Esophagus (tissue), 2 donors: ENCODE data around the gene SLC4A1AP. TPM values are rescaled to one million over a fixed set of nuclear protein-coding genes. Genes with fewer than 3 reads are reported as not detected.

Experiments
- H3K27ac ChIP-seq, 2 donors: one replicate each; pipeline ENCODE4 v1.5.1; 2013; ENCODE audit warnings: low read depth in 2 of 2, mild to moderate bottlenecking in 2 of 2, inconsistent platforms in 1 of 2, low read length in 1 of 2, moderate library complexity in 1 of 2
- H3K27me3 ChIP-seq, 2 donors: one replicate each; pipeline ENCODE4 v1.6.1; 2013; ENCODE audit warnings: low read length in 2 of 2, control low read depth in 1 of 2, mild to moderate bottlenecking in 1 of 2; ENCODE audit not compliant: insufficient read depth in 2 of 2, control insufficient read depth in 1 of 2
- H3K36me3 ChIP-seq, 2 donors: one replicate each; pipeline ENCODE4 v1.6.1; 2013; ENCODE audit warnings: low read length in 1 of 2; ENCODE audit not compliant: control insufficient read depth in 2 of 2, insufficient read depth in 2 of 2
- H3K4me1 ChIP-seq, 2 donors: one replicate each; pipeline ENCODE4 v1.6.1; 2013; ENCODE audit warnings: low read length in 1 of 2; ENCODE audit not compliant: control insufficient read depth in 2 of 2, insufficient read depth in 2 of 2
- H3K4me3 ChIP-seq, 2 donors: one replicate each; pipeline ENCODE4 v1.5.1; 2013; ENCODE audit warnings: low read length in 2 of 2, mild to moderate bottlenecking in 2 of 2, low read depth in 1 of 2, moderate library complexity in 1 of 2
- H3K9me3 ChIP-seq, 2 donors: one replicate each; pipeline ENCODE4 v1.6.1; 2013; ENCODE audit warnings: mild to moderate bottlenecking in 2 of 2, low read depth in 1 of 2, low read length in 1 of 2, moderate library complexity in 1 of 2; ENCODE audit not compliant: control insufficient read depth in 2 of 2, insufficient read depth in 1 of 2
- WGBS, 2 donors: extraction: QIAGEN DNeasy Blood & Tissue Kit; methylation state at CpG; one replicate each; pipeline ENCODE4 v1.1.7; 2013; 5-methylcytosine and 5-hydroxymethylcytosine counted together
- polyA plus RNA-seq, 2 donors: library from polyadenylated mRNA; stranded (reverse); fragments of 200-250 nt; gene quantifications; one replicate each; pipeline ENCODE4 v1.2.3, GENCODE V29; 2013
- donor health status: healthy with polysubstance abuse.
- donor health status: Bipolar disorder and iron deficiency.

Gene SLC4A1AP
- polyA plus RNA-seq, 2 donors, result 10.0 to 15.1 TPM

DNA sequence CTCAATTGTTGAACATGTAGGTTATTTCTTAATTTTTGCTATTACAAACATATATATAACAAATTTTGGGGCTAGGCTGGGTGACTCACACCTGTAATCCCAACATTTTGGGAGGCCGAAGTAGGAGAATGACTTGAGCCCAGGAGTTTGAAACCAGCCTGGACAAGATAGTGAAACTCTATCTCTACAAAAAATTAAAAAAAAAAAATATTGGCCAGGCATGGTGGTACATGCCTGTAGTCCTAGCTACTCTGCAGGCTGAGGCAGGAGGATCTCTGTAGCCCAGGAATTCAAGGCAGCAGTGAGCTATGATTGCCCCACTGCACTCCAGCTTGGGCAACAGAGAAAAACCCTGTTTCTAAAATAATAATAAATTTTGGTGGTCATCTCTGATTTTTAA, 23.5 kb downstream of the SLC4A1AP start:
- Histone ChIP-seq H3K27ac (no peak overlapping the region), H3K4me3 (no peak overlapping the region), H3K4me1 (peaks cover 0 to 2% of the 10 kb centered on the region in 2 donors), H3K36me3 (peaks cover 3 to 5% of the 10 kb centered on the region in 2 donors), H3K9me3 (no peaks in the 10 kb centered on the region), H3K27me3 (no peaks in the 10 kb centered on the region)
- WGBS, 2 donors, result 65 to 87% methylated on average over 1 of the region's 1 CpG

DNA sequence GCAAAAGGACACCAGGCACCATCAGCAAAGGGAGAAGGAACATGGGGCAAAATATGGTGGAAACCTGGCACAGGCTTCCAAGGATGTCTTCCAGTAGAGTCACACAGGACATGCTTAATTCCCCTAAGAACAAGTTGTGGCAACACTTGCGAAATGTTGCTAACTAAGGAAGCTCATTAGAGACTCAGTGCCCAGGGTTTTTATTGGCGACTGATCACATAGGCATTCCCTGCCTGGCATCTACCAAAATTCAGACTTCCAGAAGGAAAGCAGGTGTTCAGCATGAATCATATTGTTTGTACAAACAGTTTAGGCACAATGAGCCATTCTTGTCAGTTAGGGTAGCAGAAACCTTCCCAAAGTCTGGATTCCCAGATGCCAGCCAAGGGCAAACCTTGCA, 25.7 kb downstream of the SLC4A1AP start:
- peaks cover 0 to 2% of the 10 kb centered on the region in 2 donors for H3K4me1 ChIP-seq
- no peak overlapping the region for H3K27ac ChIP-seq
- no peak overlapping the region for H3K4me3 ChIP-seq
- no peaks in the 10 kb centered on the region for H3K9me3 ChIP-seq
- 59 to 63% methylated on average over 2 of the region's 2 CpGs for WGBS, 2 donors
- H3K27me3 ChIP-seq, result no peaks in the 10 kb centered on the region
- peaks cover 3 to 5% of the 10 kb centered on the region in 2 donors for H3K36me3 ChIP-seq

DNA sequence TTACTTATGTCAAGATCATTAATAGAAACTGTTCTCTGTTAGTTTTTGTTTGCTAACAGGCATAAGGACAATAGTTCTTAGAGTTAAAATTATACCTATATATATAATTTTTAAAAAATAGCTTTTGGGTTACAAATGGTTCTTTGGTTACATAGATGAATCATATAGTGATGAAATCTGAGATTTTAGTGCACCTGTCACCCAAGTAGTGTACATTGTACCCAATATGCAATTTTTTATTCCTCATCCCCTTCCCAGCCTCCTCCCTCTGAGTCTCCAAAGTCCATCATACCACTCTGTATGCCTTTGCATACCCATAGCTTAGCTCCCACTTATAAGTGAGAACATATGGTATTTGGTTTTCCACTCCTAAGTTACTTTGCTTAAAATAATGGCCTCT, 26.4 kb downstream of the SLC4A1AP start:
- Histone ChIP-seq H3K9me3 (no peaks in the 10 kb centered on the region), H3K4me3 (no peak overlapping the region), H3K36me3 (peaks cover 3 to 5% of the 10 kb centered on the region in 2 donors), H3K27me3 (no peaks in the 10 kb centered on the region), H3K27ac (no peak overlapping the region), H3K4me1 (peaks cover 0 to 2% of the 10 kb centered on the region in 2 donors)

DNA sequence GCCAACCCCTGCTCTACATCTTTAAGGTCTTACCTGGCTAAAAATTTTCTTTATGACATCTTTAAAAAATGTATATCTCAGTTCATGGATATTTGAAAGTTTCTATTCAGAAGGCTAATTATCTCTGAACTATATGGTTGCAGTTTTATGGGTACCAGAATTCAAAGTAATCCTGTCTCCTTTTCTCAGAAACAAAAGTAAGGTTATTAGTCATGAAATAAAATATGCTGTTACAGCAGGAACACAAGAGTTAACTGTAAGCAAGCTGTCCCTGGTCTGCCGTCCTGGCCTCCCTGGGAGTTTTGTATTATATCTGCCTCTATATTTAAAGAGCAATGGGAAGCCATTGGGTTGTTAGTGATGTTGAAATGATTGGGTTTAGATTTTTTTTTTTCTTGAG, 34.0 kb downstream of the SLC4A1AP start:
- Histone ChIP-seq H3K27ac (no peak overlapping the region), H3K4me3 (no peak overlapping the region), H3K4me1 (no peaks in the 10 kb centered on the region), H3K27me3 (no peaks in the 10 kb centered on the region), H3K9me3 (no peaks in the 10 kb centered on the region), H3K36me3 (peaks cover 0 to 4% of the 10 kb centered on the region in 2 donors)
- WGBS, 2 donors, result 75 to 78% methylated on average over 1 of the region's 1 CpG

DNA sequence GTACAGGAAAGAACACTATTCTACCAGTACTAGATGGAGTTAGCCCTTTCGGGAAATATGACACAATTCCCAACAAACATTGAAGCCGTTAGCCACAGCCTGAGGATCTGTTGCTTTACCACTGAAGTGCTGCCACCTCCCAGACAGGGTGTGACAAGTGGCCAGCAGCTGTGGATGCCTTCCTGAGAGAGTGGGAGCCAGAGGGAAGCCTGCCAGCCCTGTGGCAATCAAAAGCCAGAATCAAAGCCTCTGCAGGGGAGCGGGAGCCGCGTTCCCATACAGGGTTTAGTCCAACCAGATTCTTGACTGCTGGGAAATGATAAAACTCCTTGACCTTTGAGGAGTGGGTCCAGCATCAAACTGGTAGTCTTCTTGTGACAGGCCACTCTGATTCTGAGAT, 38.0 kb downstream of the SLC4A1AP start:
- peaks cover 0 to 2% of the 10 kb centered on the region in 2 donors for H3K4me1 ChIP-seq
- 31 to 38% methylated on average over 5 of the region's 5 CpGs for WGBS, 2 donors
- no peaks in the 10 kb centered on the region for H3K36me3 ChIP-seq
- H3K27me3 ChIP-seq, result no peaks in the 10 kb centered on the region
- peak overlapping the region in 1 of 2 donors; percentile 7 for H3K27ac ChIP-seq
- no peaks in the 10 kb centered on the region for H3K9me3 ChIP-seq
- no peak overlapping the region for H3K4me3 ChIP-seq

DNA sequence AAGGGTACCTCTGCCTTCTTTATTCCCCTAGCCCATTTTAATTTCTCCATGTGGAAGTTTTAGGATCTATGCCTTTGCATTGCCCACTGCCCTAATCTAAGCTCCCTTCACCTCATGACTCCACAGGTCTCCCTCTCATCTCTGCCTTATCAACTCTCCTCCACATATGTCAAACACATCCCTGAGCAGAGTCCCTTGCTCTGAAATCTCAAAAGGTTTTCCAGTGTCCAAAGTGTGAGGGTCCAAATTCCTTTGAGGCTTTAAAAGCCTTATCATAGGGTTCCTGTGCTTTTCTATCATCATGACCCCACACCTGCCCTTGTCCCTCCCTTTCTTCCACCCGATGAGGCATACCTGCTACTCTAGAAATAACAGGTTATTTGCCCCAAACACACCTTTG, 38.6 kb downstream of the SLC4A1AP start:
- Histone ChIP-seq H3K9me3 (no peaks in the 10 kb centered on the region), H3K4me3 (no peak overlapping the region), H3K4me1 (peaks cover 0 to 4% of the 10 kb centered on the region in 2 donors), H3K27ac (no peak overlapping the region), H3K36me3 (no peaks in the 10 kb centered on the region), H3K27me3 (no peaks in the 10 kb centered on the region)
- 84 to 85% methylated on average over 1 of the region's 1 CpG for WGBS, 2 donors

DNA sequence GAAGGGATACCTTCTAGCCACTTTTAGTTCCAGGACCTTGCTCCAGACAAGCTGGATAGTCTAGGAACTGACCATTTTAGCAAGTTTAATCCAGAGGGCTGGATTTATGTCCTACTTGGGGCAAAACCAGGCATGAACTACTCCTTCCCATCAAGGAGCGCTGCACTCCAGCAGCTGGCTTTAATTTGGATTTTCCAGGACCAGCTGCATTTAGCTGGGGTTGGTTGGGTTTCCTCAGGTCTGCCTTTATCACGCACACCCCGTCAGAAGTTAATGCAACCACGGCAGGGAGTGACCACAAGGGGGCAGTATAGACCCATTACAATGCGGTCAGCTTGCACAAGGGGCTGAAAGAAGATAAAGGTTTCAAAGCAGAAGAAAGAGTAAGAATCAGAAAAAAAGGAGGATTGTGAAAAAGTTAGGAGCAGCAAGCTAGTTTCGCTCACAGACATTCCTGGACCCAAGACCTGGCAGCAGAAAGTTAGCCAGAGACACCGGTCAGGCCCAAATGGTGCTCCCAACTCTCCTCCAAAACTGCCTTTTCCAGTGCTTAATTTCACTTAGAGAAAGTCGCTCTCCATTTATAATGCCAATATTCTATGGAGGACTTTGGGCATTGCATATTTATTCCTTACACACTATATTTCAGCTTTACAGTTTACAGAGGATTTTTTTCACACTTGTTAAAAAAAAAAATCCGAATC, 40.1 kb downstream of the SLC4A1AP start:
- Histone ChIP-seq H3K4me1 (peaks cover 0 to 4% of the 10 kb centered on the region in 2 donors), H3K27me3 (no peaks in the 10 kb centered on the region), H3K9me3 (no peaks in the 10 kb centered on the region), H3K36me3 (no peaks in the 10 kb centered on the region), H3K4me3 (no peak overlapping the region), H3K27ac (no peak overlapping the region)
- WGBS, 2 donors, result 27 to 29% methylated on average over 9 of the region's 9 CpGs

DNA sequence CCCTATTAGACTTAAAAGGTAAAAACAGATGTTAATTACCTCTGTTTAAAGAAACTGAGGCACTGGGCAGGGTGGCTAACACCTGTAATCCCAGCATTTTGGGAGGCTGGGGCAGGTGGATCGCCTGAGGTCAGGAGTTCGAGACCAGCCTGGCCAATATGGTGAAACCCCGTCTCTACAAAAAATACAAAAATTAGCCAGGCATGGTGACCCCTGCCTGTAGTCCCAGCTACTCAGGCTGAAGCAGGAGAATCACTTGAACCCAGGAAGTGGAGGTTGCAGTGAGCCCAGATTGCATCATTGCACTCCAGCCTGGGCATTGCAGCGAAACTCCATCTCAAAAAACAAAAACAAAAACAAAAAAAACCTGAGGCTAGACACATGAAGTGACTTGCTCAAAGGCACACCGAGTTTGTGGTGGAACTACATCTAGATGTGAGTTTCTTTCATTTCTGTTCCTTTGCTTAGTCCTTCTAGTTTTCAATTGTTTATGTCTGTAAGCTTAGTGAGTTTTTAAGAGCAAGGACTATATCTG, 40.7 kb downstream of the SLC4A1AP start:
- Histone ChIP-seq H3K27ac (peak overlapping the region in 1 of 2 donors; percentile 22), H3K9me3 (no peaks in the 10 kb centered on the region), H3K4me1 (peaks cover 0 to 4% of the 10 kb centered on the region in 2 donors), H3K4me3 (no peak overlapping the region), H3K36me3 (no peaks in the 10 kb centered on the region), H3K27me3 (no peaks in the 10 kb centered on the region)
- WGBS, 2 donors, result 77 to 79% methylated on average over 5 of the region's 5 CpGs

DNA sequence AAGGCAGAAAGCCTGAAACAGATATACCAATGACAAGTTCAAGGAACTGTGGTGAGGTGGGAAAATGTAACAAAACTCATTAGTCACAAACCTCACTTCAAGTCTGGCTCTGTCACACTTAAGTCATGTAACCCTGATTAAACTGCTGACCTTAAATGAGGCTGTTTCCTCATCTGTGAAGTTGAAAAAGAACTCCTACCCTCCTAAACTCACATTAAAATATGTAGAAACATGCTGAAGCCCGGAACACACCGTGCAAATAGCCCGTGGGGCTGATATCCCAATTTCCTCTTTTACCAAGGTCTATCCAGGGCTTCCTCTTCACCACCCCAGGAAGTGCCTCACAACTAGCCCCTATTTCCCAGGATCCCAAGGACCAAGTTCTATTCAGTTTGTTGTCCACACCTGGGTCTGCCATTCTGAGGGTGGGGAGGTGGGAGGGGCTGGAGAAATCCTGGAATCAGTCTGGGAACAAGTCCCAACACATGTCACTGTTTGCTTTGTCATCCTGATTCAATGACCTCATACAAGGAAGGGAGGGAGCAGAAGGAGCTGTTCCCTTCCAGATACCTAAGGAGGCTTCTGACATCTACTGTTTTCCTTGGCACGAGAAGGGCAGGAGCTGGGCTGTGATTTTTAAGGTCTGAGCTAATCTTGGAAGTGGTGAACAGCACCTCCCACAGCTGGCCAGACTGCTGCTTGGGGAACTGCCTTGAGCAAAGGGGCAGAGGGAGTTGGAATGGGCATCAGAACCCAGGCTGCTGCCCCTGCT, 42.3 kb downstream of the SLC4A1AP start:
- Histone ChIP-seq H3K36me3 (no peaks in the 10 kb centered on the region), H3K4me3 (no peak overlapping the region), H3K4me1 (peaks cover 0 to 4% of the 10 kb centered on the region in 2 donors), H3K27ac (peak overlapping the region; percentile 96 to 99), H3K9me3 (no peaks in the 10 kb centered on the region), H3K27me3 (no peaks in the 10 kb centered on the region)
- WGBS, 2 donors, result 20 to 23% methylated on average over 4 of the region's 4 CpGs
